ENCODE results near the gene C2CD2. TPM values are rescaled to one million over a fixed set of nuclear protein-coding genes. Genes with fewer than 3 reads are reported as not detected.

Gene C2CD2
- total RNA-seq, 2 donors from 2014 or later: 13.3 to 16.1 TPM

DNA sequence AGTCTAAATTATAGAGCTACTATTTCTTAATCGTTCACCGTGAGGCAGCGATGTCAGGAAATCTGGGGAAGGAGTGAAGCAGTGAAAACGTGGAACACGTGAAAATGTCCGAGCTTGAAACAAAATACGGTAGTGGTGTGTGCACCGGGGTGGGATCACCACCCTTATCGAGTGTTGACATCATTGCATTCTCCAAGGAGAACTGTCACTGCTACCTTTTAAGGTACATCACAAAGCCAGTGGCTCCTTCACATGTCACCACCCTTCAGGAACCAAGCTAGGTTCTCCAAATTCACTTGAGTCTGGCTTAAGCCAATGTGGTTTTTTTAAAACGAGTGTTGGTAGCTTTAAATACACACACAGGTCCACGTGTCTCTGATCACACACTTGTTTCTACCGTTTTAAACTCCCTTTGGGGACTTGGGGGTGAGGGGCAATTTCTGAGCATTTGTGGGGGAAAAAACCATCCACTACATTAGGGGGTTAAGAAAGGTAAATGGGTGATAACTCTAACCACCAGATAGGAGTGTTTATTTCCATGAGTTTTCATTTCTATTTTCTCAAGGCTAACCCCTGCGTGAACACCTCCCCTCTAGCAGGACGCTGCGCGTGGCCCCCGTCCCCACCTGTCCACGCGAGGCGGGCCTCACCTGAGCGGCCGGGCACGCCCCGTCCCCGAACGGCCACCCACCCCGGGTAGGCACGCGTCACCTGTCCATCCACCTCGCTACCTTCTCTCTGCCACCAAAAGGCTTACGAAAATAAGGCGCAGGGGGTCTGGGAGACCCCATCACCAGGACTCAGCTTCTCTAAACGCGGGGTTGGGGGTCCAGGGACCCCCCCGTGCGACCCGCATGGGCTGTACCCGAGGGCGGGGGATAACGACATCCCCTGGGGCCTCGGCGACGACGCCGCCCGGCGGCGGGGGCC is 75.7 kb downstream of the C2CD2 start:
- Histone ChIP-seq H3K36me3 (no peaks in the 10 kb centered on the region), H3K27me3 (no peaks in the 10 kb centered on the region), H3K9ac (ENCODE audit: low read depth in 2 of 2, low read length in 2 of 2) (peak overlapping the region; percentile 84 to 88), H3K9me3 (no peaks in the 10 kb centered on the region), H3K27ac (no peak overlapping the region), H3K4me1 (no peaks in the 10 kb centered on the region), H3K4me3 (peak overlapping the region; percentile 73)
- intact Hi-C loops (cut with DNase I): no loop called here
- peak; percentile 38 for DNase-seq
- TF ChIP-seq, protein P1, sequence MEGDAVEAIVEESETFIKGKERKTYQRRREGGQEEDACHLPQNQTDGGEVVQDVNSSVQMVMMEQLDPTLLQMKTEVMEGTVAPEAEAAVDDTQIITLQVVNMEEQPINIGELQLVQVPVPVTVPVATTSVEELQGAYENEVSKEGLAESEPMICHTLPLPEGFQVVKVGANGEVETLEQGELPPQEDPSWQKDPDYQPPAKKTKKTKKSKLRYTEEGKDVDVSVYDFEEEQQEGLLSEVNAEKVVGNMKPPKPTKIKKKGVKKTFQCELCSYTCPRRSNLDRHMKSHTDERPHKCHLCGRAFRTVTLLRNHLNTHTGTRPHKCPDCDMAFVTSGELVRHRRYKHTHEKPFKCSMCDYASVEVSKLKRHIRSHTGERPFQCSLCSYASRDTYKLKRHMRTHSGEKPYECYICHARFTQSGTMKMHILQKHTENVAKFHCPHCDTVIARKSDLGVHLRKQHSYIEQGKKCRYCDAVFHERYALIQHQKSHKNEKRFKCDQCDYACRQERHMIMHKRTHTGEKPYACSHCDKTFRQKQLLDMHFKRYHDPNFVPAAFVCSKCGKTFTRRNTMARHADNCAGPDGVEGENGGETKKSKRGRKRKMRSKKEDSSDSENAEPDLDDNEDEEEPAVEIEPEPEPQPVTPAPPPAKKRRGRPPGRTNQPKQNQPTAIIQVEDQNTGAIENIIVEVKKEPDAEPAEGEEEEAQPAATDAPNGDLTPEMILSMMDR (IDR thresholded peaks at IDR 0.05): no peak

DNA sequence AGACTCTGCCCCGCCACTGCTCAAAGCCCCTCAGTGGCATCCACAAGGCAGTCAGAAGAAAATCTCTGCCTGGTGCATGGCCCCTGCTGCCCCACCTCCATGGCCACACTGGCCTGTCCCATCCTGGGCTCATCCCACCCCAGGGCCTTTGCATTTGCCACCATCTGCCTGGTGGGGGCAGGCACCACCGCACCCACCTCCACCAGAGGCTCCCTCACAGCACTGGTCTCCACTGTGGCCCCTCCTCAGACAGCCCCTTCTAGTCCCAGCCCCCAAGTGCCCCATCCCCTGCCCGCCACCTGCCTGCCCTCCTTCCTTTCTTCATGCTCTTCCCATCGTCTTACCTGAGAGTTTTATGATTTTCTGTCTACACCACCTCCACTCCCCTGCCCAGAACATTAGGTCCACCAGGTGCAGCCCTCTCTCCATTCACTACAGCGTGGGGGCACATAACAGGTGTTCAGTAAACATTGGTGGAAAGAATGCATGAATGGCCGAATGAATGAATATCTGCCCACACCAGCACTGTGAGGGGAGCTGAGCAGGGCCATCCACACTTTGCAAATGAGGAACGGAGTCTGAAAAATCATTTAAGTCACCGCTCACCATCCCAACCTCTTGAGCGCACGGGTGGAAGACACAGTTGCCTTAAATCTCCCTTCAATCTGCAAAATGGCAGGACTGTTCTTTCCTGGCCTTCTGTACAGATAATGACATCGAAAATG is 76.7 kb downstream of the C2CD2 start:
- Histone ChIP-seq H3K9me3 (no peaks in the 10 kb centered on the region), H3K27ac (no peak overlapping the region), H3K36me3 (no peaks in the 10 kb centered on the region), H3K4me1 (no peaks in the 10 kb centered on the region), H3K4me3 (no peak overlapping the region), H3K9ac (ENCODE audit: low read depth in 2 of 2, low read length in 2 of 2) (no peak overlapping the region), H3K27me3 (no peaks in the 10 kb centered on the region)
- intact Hi-C loops (cut with DNase I): no loop called here
- DNase-seq: no peak
- TF ChIP-seq, protein P1 (IDR thresholded peaks at IDR 0.05): no peak

DNA sequence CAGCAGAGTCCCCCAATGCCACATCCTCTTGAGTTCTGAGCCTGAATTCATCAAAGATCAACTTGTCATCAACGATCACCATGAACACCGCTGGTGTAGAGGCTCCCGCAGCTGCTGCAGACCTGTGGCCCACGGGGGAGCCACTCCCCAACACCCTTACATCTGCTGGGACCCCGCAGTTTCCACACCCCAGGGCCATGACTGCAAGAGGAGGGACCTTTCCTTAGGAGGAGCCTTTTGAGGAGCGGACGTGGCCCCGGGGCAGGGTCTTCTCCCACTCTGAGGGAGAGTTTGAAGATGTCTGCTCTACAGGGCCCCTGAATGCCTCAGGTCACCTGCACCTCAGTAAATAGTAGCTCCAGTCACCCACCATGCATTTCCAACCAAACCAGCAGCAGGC is 77.4 kb downstream of the C2CD2 start:
- no peaks in the 10 kb centered on the region for H3K36me3 ChIP-seq
- H3K27me3 ChIP-seq: no peaks in the 10 kb centered on the region
- no peak overlapping the region for H3K27ac ChIP-seq
- no peaks in the 10 kb centered on the region for H3K4me1 ChIP-seq
- no peaks in the 10 kb centered on the region for H3K9me3 ChIP-seq
- TF ChIP-seq, protein P1 (IDR thresholded peaks at IDR 0.05): no peak
- intact Hi-C loops (cut with DNase I): no loop called here
- no peak overlapping the region for H3K9ac ChIP-seq (ENCODE audit: low read depth in 2 of 2, low read length in 2 of 2)
- H3K4me3 ChIP-seq: no peak overlapping the region
- no peak for DNase-seq

DNA sequence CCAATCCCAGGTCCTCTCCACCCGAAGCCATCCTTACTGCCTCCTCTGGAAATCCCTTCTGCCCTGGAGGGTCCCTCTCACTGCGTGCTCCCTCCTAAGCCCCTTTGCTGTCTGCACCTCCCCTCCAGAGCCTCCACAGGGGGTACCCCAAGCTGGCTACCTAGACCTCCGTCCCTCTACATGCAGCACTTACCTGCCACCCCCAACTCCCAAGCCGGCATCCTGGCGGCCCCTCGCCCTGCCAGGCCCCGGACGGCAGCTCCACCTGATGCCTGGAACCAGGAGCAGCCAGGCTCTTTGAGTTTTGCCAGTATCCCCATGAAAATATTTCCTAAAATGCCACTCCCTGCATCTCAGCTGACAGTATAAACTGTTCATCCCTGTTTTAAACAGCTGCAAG is 78.7 kb downstream of the C2CD2 start:
- Histone ChIP-seq H3K9me3 (no peaks in the 10 kb centered on the region), H3K27me3 (no peaks in the 10 kb centered on the region), H3K27ac (no peak overlapping the region), H3K36me3 (no peaks in the 10 kb centered on the region), H3K4me1 (no peaks in the 10 kb centered on the region), H3K9ac (ENCODE audit: low read depth in 2 of 2, low read length in 2 of 2) (no peak overlapping the region), H3K4me3 (no peak overlapping the region)
- TF ChIP-seq, protein P1 (IDR thresholded peaks at IDR 0.05): no peak
- intact Hi-C loops (cut with DNase I): no loop called here
- DNase-seq: no peak

DNA sequence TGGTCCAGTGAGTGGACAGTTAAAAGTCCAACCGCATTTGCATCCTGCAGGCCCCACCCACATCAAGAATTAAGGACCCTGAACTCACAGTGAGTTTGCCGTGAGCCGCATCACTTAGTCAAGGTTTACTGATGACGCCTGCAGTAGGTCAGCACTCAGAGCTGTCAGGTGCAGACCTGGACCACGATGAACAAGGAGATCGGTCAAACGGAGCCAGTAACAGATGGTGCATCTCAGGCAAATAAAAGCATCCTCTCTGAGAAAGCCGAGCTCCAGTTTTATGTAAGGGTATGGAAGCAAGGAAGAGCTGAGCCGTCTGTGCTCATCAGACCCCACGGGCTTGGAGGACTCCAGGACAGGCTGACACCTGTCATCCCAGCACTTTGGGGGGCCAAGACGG is 79.2 kb downstream of the C2CD2 start:
- Histone ChIP-seq H3K36me3 (no peaks in the 10 kb centered on the region), H3K4me3 (no peak overlapping the region), H3K9ac (ENCODE audit: low read depth in 2 of 2, low read length in 2 of 2) (no peak overlapping the region), H3K27me3 (no peaks in the 10 kb centered on the region), H3K27ac (no peak overlapping the region), H3K4me1 (no peaks in the 10 kb centered on the region), H3K9me3 (no peaks in the 10 kb centered on the region)
- no peak for DNase-seq
- intact Hi-C loops (cut with DNase I): no loop called here
- TF ChIP-seq, protein P1 (IDR thresholded peaks at IDR 0.05): no peak

Data from colonic mucosa (tissue), 4 donors.